Measurements from ENCODE around the gene CTXN2. TPM values are rescaled to one million over a fixed set of nuclear protein-coding genes. Genes with fewer than 3 reads are reported as not detected.

Gene CTXN2
- total and polyA plus RNA-seq, 2 experiments from 2014 or later, result 0.10 TPM; not detected in 1

- H3F3A ChIP-seq (replicated peaks; ENCODE audit: low read depth), result no peaks in the 10 kb centered on the region
- H3K27ac ChIP-seq (ENCODE audit: low read depth), result no peak overlapping the region
- Mint-ChIP-seq H3K36me3 (ENCODE audit: low read depth) (no peaks in the 10 kb centered on the region; the same call in 2 of the 3 replicates), H3K9me3 (no peaks in the 10 kb centered on the region), H3K27ac (no peak overlapping the region), H3K27me3 (ENCODE audit: insufficient read depth, low read depth, poor library complexity) (peaks cover 3% of the 10 kb centered on the region), H3K4me1 (no peaks in the 10 kb centered on the region), H3K4me3 (no peak overlapping the region)
- H4K20me1 ChIP-seq (replicated peaks; ENCODE audit: insufficient read depth), result no peaks in the 10 kb centered on the region
- no peaks in the 10 kb centered on the region for H3K27me3 ChIP-seq (ENCODE audit: insufficient read depth)
- H2AFZ ChIP-seq, result no peak overlapping the region
- ATAC-seq, result no peak
- H3K4me2 ChIP-seq, result no peak overlapping the region
- no peak overlapping the region for H3K4me3 ChIP-seq
- no peaks in the 10 kb centered on the region for H3K36me3 ChIP-seq (ENCODE audit: insufficient read depth)
- no peak for DNase-seq (ENCODE audit: low spot score)
- no peak for TF ChIP-seq ZNF331 (CRISPR knock-in tag; IDR thresholded peaks at IDR 0.05; ENCODE audit: low read depth)
- TF ChIP-seq JUNB (IDR thresholded peaks at IDR 0.05; ENCODE audit: unreplicated experiment), result no peak
- TF ChIP-seq CTCF (conservative IDR thresholded peaks at IDR 0.05; ENCODE audit: low read depth in 2 of 2), result no peak
- TF ChIP-seq STAT1 (IDR thresholded peaks at IDR 0.05; ENCODE audit: unreplicated experiment), result no peak
- TF ChIP-seq NANOG (IDR thresholded peaks at IDR 0.05; ENCODE audit: borderline replicate concordance), result no peak
- no peak for TF ChIP-seq REST (IDR thresholded peaks at IDR 0.05; ENCODE audit: unreplicated experiment)
- TF ChIP-seq, protein P1, sequence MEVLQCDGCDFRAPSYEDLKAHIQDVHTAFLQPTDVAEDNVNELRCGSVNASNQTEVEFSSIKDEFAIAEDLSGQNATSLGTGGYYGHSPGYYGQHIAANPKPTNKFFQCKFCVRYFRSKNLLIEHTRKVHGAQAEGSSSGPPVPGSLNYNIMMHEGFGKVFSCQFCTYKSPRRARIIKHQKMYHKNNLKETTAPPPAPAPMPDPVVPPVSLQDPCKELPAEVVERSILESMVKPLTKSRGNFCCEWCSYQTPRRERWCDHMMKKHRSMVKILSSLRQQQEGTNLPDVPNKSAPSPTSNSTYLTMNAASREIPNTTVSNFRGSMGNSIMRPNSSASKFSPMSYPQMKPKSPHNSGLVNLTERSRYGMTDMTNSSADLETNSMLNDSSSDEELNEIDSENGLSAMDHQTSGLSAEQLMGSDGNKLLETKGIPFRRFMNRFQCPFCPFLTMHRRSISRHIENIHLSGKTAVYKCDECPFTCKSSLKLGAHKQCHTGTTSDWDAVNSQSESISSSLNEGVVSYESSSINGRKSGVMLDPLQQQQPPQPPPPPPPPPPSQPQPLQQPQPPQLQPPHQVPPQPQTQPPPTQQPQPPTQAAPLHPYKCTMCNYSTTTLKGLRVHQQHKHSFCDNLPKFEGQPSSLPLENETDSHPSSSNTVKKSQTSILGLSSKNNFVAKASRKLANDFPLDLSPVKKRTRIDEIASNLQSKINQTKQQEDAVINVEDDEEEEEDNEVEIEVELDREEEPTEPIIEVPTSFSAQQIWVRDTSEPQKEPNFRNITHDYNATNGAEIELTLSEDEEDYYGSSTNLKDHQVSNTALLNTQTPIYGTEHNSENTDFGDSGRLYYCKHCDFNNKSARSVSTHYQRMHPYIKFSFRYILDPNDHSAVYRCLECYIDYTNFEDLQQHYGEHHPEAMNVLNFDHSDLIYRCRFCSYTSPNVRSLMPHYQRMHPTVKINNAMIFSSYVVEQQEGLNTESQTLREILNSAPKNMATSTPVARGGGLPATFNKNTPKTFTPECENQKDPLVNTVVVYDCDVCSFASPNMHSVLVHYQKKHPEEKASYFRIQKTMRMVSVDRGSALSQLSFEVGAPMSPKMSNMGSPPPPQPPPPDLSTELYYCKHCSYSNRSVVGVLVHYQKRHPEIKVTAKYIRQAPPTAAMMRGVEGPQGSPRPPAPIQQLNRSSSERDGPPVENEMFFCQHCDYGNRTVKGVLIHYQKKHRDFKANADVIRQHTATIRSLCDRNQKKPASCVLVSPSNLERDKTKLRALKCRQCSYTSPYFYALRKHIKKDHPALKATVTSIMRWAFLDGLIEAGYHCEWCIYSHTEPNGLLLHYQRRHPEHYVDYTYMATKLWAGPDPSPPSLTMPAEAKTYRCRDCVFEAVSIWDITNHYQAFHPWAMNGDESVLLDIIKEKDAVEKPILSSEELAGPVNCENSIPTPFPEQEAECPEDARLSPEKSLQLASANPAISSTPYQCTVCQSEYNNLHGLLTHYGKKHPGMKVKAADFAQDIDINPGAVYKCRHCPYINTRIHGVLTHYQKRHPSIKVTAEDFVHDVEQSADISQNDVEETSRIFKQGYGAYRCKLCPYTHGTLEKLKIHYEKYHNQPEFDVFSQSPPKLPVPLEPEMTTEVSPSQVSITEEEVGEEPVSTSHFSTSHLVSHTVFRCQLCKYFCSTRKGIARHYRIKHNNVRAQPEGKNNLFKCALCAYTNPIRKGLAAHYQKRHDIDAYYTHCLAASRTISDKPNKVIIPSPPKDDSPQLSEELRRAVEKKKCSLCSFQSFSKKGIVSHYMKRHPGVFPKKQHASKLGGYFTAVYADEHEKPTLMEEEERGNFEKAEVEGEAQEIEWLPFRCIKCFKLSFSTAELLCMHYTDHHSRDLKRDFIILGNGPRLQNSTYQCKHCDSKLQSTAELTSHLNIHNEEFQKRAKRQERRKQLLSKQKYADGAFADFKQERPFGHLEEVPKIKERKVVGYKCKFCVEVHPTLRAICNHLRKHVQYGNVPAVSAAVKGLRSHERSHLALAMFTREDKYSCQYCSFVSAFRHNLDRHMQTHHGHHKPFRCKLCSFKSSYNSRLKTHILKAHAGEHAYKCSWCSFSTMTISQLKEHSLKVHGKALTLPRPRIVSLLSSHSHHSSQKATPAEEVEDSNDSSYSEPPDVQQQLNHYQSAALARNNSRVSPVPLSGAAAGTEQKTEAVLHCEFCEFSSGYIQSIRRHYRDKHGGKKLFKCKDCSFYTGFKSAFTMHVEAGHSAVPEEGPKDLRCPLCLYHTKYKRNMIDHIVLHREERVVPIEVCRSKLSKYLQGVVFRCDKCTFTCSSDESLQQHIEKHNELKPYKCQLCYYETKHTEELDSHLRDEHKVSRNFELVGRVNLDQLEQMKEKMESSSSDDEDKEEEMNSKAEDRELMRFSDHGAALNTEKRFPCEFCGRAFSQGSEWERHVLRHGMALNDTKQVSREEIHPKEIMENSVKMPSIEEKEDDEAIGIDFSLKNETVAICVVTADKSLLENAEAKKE (CRISPR knock-in tag; IDR thresholded peaks at IDR 0.05), result no peak
- TF ChIP-seq ZNF114 (CRISPR knock-in tag; IDR thresholded peaks at IDR 0.05), result no peak
- H3K79me2 ChIP-seq (replicated peaks; ENCODE audit: insufficient read depth), result no peaks in the 10 kb centered on the region
- H3K9me2 ChIP-seq (ENCODE audit: insufficient read depth), result no peaks in the 10 kb centered on the region
- H3K4me1 ChIP-seq (ENCODE audit: insufficient read depth), result no peaks in the 10 kb centered on the region
These were observed 29.8 kb downstream of the CTXN2 start for GRCh38 chr15:48221261-48221660.

All from GM23338 (cell line).